EH (cell line): ENCODE data around the gene LTBP3.

ENCODE experiments used
- DNase-seq: peaks from one replicate; pipeline ENCODE4 v3.0.0-alpha.2; 2015; ENCODE audit warnings: low read depth

The LTBP3 gene

GRCh38 chr11:65558002-65558929 is at the start of gene LTBP3:
Gene LTBP3 (minus strand): TSS chr11:65558359. CDS start chr11:65557959, 400 bp downstream.
- peak; percentile 90 for DNase-seq

GRCh38 chr11:65606876-65607613 is 48.9 kb upstream of the LTBP3 start:
- DNase-seq, result peak; percentile 98

- no peak for DNase-seq
Observed at GRCh38 chr11:65604258-65604657, 46.1 kb upstream of the LTBP3 start.

- no peak for DNase-seq
Observed at GRCh38 chr11:65599955-65600246, 41.7 kb upstream of the LTBP3 start.

- DNase-seq, result no peak
Observed at GRCh38 chr11:65599216-65599954, 41.2 kb upstream of the LTBP3 start.

GRCh38 chr11:65598258-65598699 is 40.1 kb upstream of the LTBP3 start:
- DNase-seq, result no peak

GRCh38 chr11:65596520-65596919 is 38.4 kb upstream of the LTBP3 start:
- DNase-seq, result no peak

- DNase-seq, result peak; percentile 31
Observed at GRCh38 chr11:65595543-65596281, 37.6 kb upstream of the LTBP3 start, which contains the start of gene KCNK7. Gene KCNK7 (minus strand): TSS chr11:65595800. CDS start chr11:65595772, 28 bp downstream.

- DNase-seq, result no peak
Observed at GRCh38 chr11:65595131-65595530, 37.0 kb upstream of the LTBP3 start.

- peak; percentile 40 for DNase-seq
Observed at GRCh38 chr11:65593518-65594414, 35.6 kb upstream of the LTBP3 start.

GRCh38 chr11:65592858-65593517 is 34.8 kb upstream of the LTBP3 start:
- DNase-seq, result no peak

- DNase-seq, result peak; percentile 58
Observed at GRCh38 chr11:65591939-65592857, 34.0 kb upstream of the LTBP3 start.

GRCh38 chr11:65590240-65590738 is 32.1 kb upstream of the LTBP3 start:
- DNase-seq, result peak; percentile 16

GRCh38 chr11:65589444-65590239 is 31.5 kb upstream of the LTBP3 start:
- no peak for DNase-seq

- peak; percentile 59 for DNase-seq
Observed at GRCh38 chr11:65588199-65589054, 30.3 kb upstream of the LTBP3 start.

- peak; percentile 73 for DNase-seq
Observed at GRCh38 chr11:65586676-65587075, 28.5 kb upstream of the LTBP3 start.

GRCh38 chr11:65586247-65586630 is 28.1 kb upstream of the LTBP3 start:
- DNase-seq, result no peak
